DND-41 (cell line): ENCODE results near the gene CACNA1F.
A peak's percentile ranks its signal among the peaks of the same experiment; 100 is the strongest.

Experiments
- ATAC-seq: fragments of 200-7000 bp; cut with Tn5 transposase; 3 replicates; pipeline ENCODE4 v1.9.1; 2021; ENCODE audit warnings: low read depth; ENCODE audit not compliant: insufficient read depth
- DNase-seq: peaks from one replicate; pipeline ENCODE4 v3.0.0-alpha.2; 2020
- H2AFZ ChIP-seq: 2 replicates; pipeline ENCODE4 v1.6.0; 2012; ENCODE audit warnings: low read depth, low read length
- H3K27ac ChIP-seq: 2 replicates; pipeline ENCODE4 v1.5.1; 2012; ENCODE audit warnings: low read length, inconsistent platforms
- H3K27me3 ChIP-seq: fragments of 200-600 bp; sonication (generic); 2 replicates; pipeline ENCODE4 v1.6.0; 2012; ENCODE audit warnings: low read length, mild to moderate bottlenecking, inconsistent platforms; ENCODE audit not compliant: insufficient read depth, poor library complexity
- H3K36me3 ChIP-seq: 2 replicates; pipeline ENCODE4 v1.5.1; 2012; ENCODE audit warnings: low read length, inconsistent platforms; ENCODE audit not compliant: insufficient read depth
- H3K4me1 ChIP-seq: 2 replicates; pipeline ENCODE4 v1.5.1; 2012; ENCODE audit warnings: mild to moderate bottlenecking, low read length; ENCODE audit not compliant: insufficient read depth
- H3K4me2 ChIP-seq: 2 replicates; pipeline ENCODE4 v1.6.0; 2012; ENCODE audit warnings: mild to moderate bottlenecking, moderate library complexity, low read length, inconsistent platforms; ENCODE audit not compliant: insufficient read depth
- H3K4me3 ChIP-seq, 2 experiments: fragments of 200-600 bp in 1 of 2; shearing (Covaris generic) in 1 of 2; 2 replicates each; pipeline ENCODE4 v1.5.1; 2012 to 2016; ENCODE audit warnings: inconsistent platforms in 2 of 2, low read length in 2 of 2, mild to moderate bottlenecking in 2 of 2, low read depth in 1 of 2, moderate library complexity in 1 of 2
- H3K79me2 ChIP-seq: 2 replicates; pipeline ENCODE4 v1.6.0; 2012; ENCODE audit warnings: low read length, inconsistent platforms; ENCODE audit not compliant: insufficient read depth
- H3K9ac ChIP-seq: 2 replicates; pipeline ENCODE4 v1.6.0; 2012; ENCODE audit warnings: low read depth, mild to moderate bottlenecking, inconsistent platforms, low read length, moderate library complexity
- H3K9me3 ChIP-seq: 2 replicates; pipeline ENCODE4 v1.5.1; 2012; ENCODE audit warnings: low read length, moderate library complexity, mild to moderate bottlenecking, inconsistent platforms; ENCODE audit not compliant: insufficient read depth, severe bottlenecking
- H4K20me1 ChIP-seq: 2 replicates; pipeline ENCODE4 v1.6.0; 2012; ENCODE audit warnings: low read length; ENCODE audit not compliant: insufficient read depth
- CTCF ChIP-seq: IDR thresholded peaks from 2 replicates; pipeline ENCODE4 v1.5.1; 2012; ENCODE audit warnings: borderline replicate concordance, low read length, moderate library complexity, mild to moderate bottlenecking; ENCODE audit not compliant: poor library complexity, severe bottlenecking; ENCODE audit errors: extremely low read depth
- EZH2 ChIP-seq: IDR thresholded peaks from 3 replicates; pipeline ENCODE4 v1.6.1; 2012; ENCODE audit warnings: borderline replicate concordance, low read depth, mild to moderate bottlenecking, moderate library complexity, low read length, inconsistent platforms; ENCODE audit not compliant: severe bottlenecking

CACNA1F gene

GRCh38 chrX:49257074-49257790, 24.1 kb upstream of the CACNA1F start:
- Histone ChIP-seq H3K4me3 (no peak overlapping the region), H3K4me1 (no peaks in the 10 kb centered on the region), H2AFZ (no peak overlapping the region), H4K20me1 (no peaks in the 10 kb centered on the region), H3K4me2 (no peak overlapping the region), H3K36me3 (no peaks in the 10 kb centered on the region), H3K27ac (no peak overlapping the region), H3K27me3 (no peaks in the 10 kb centered on the region), H3K79me2 (no peaks in the 10 kb centered on the region), H3K9me3 (no peaks in the 10 kb centered on the region), H3K9ac (no peak overlapping the region)
- no peak for TF ChIP-seq CTCF
- TF ChIP-seq EZH2, result no peak
- no peak for DNase-seq
- no peak for ATAC-seq

DNA sequence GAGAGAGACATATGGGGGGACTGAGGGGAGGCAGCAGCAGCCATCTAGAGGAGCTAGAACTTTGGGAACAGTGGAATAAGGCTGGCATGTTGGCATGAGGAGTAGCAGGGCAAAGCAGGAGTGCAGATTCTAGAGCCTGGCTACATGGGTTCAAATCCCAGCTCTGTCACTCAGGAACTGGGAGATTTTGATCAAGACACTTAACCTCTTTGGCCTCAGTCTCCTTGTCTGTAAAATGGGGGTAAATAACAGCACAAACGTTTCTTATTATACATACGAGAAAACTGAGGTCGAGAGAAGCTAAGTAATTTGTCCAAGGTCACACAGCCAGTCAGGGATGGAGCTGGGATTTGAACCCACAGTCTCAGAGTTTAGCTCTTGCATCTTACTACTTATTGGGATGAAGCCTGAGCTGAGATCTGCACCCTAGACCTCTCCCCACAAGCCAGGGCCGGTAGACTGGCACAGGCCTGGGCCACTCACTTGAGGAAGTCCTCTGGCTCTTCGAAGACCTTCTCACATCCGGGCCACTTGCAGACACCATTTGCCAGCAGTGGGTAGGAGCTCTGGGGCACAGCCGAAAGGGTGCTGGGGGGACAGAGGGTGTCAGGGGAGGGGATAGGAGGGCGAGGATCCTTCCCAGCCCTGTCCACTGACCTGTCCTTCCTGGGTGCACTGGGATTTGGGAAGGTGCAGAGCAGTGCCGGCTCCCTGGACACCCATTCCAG, 23.3 kb upstream of the CACNA1F start:
- no peak overlapping the region for H3K9ac ChIP-seq
- H2AFZ ChIP-seq, result no peak overlapping the region
- H3K79me2 ChIP-seq, result no peaks in the 10 kb centered on the region
- no peaks in the 10 kb centered on the region for H3K4me1 ChIP-seq
- no peak overlapping the region for H3K4me2 ChIP-seq
- DNase-seq (no peak), ATAC-seq (0 out of 3 replicates have a peak, but pooled peaks have one; percentile 13)
- H3K36me3 ChIP-seq, result no peaks in the 10 kb centered on the region
- no peak overlapping the region for H3K27ac ChIP-seq
- TF ChIP-seq EZH2 (no peak), CTCF (no peak)
- H3K4me3 ChIP-seq, result no peak overlapping the region
- H4K20me1 ChIP-seq, result no peaks in the 10 kb centered on the region
- no peaks in the 10 kb centered on the region for H3K27me3 ChIP-seq
- H3K9me3 ChIP-seq, result no peaks in the 10 kb centered on the region

GRCh38 chrX:49254639-49255038, 21.5 kb upstream of the CACNA1F start:
- H3K4me2 ChIP-seq, result no peak overlapping the region
- ATAC-seq (no peak), DNase-seq (no peak)
- no peaks in the 10 kb centered on the region; the same call in 1 of the 2 replicates for H3K36me3 ChIP-seq
- no peaks in the 10 kb centered on the region for H3K27me3 ChIP-seq
- TF ChIP-seq CTCF, result no peak
- no peak for TF ChIP-seq EZH2
- no peak overlapping the region for H3K27ac ChIP-seq
- H2AFZ ChIP-seq, result no peak overlapping the region
- no peak overlapping the region for H3K9ac ChIP-seq
- H3K4me3 ChIP-seq, result no peak overlapping the region
- H3K9me3 ChIP-seq, result no peaks in the 10 kb centered on the region
- no peaks in the 10 kb centered on the region for H3K79me2 ChIP-seq
- no peaks in the 10 kb centered on the region for H4K20me1 ChIP-seq
- H3K4me1 ChIP-seq, result no peaks in the 10 kb centered on the region
